NT2/D1 (cell line): ENCODE results near the gene DCLK1.

Experiments used
- SUZ12 ChIP-seq: IDR thresholded peaks from 2 replicates; pipeline ENCODE4 v1.6.1; 2011; ENCODE audit not compliant: insufficient read length, insufficient read depth; ENCODE audit errors: extremely low read depth
- ZNF274 ChIP-seq: IDR thresholded peaks from 2 replicates; pipeline ENCODE4 v1.6.1; 2011; ENCODE audit warnings: mild to moderate bottlenecking, low read depth, low read length

DNA sequence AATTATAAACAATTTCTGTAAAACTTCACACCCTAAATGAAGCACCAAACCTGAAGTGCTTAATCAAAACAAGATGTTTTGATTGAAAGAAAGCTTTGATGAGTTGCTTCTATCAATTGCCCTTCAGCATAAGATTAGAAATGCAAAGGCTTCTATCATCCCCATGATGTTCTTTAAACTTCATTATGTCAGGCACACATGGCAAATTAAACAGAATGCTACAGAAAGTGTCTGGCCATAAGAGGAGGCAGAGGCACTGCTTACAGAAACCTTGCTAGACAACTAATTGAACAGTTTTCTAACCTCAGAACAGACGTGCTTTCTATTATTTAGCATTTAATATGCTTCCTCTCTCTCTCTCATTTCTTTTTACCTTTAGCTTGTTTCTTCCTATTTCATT is 228.1 kb downstream of the DCLK1 start:
- TF ChIP-seq ZNF274 (no peak), SUZ12 (no peak)
